ES-I3 (cell line): Measurements from ENCODE around the gene THTPA.
"Not testable (repeated sequence)": the region's sequence is repeated elsewhere in the genome, so short reads cannot be mapped to it uniquely, and the experiment has no call there.

Experiments used
- H3K36me3 ChIP-seq: 2 replicates; pipeline ENCODE4 v1.6.1; 2013; ENCODE audit warnings: mild to moderate bottlenecking, low read length, control low read depth, moderate library complexity; ENCODE audit not compliant: insufficient read depth
- H3K4me1 ChIP-seq: 2 replicates; pipeline ENCODE4 v1.6.1; 2013; ENCODE audit warnings: mild to moderate bottlenecking, control low read depth, low read length; ENCODE audit not compliant: insufficient read depth
- H3K9ac ChIP-seq: 2 replicates; pipeline ENCODE4 v1.6.1; 2013; ENCODE audit warnings: low read depth, mild to moderate bottlenecking, low read length, moderate library complexity
- H3K9me3 ChIP-seq: 2 replicates; pipeline ENCODE4 v1.6.1; 2013; ENCODE audit warnings: mild to moderate bottlenecking, low read length, moderate library complexity; ENCODE audit not compliant: control insufficient read depth, insufficient read depth

The THTPA gene

GRCh38 chr14:23573384-23574015 lies 17.4 kb downstream of the THTPA start:
- Histone ChIP-seq H3K9ac (no peak overlapping the region), H3K9me3 (no peaks in the 10 kb centered on the region), H3K36me3 (no peaks in the 10 kb centered on the region; the same call in 1 of the 2 replicates), H3K4me1 (peaks cover 22% of the 10 kb centered on the region)

- Histone ChIP-seq H3K36me3 (no peaks in the 10 kb centered on the region; the same call in 1 of the 2 replicates), H3K9ac (peak overlapping the region; percentile 83; the same call in 1 of the 2 replicates), H3K9me3 (no peaks in the 10 kb centered on the region), H3K4me1 (peaks cover 17% of the 10 kb centered on the region; the same call in 1 of the 2 replicates)
Observed at GRCh38 chr14:23577004-23577681, 21.1 kb downstream of the THTPA start.

DNA sequence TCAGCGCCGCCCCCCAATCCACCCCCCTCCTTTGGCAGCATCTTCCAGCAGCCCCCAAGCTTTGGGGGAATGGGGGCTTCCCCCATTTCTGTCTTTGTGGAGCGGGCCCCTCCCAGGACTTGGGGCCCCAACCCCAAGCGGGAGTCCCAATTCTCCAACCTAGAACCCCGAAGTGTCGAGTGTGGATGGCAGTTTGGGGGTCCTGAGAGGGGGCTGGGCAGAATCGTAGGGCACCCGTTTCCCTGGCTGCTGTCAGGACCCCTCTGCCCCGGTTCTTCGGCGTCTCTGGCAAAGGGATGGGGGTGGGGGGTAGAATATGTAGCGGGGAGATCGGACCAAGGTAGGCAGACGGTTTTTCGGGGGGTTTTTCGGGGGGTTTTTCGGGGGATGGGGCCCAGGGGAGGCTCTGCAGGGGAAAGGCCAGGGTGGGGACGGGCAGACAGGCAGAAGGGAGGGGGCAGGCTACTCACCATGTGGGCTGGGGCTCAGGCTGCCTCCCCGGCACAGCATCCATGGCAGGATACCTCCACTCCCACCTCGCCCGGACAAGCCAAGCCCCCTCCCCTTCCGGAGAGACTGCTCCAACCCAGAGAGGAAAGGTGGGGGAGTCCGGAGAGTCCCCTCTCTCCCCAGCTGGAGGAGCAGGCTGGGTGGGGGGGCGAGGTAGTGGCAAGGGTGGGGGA lies 21.8 kb downstream of the THTPA start:
- Histone ChIP-seq H3K9ac (peak overlapping the region; percentile 83), H3K4me1 (peaks cover 13% of the 10 kb centered on the region; the same call in 1 of the 2 replicates)

GRCh38 chr14:23578560-23579310 lies 22.7 kb downstream of the THTPA start, which contains the start of gene JPH4:
JPH4 (minus strand) TSS chr14:23578790; CDS start chr14:23577453, 1,337 bp downstream.
- Histone ChIP-seq H3K9me3 (no peaks in the 10 kb centered on the region), H3K36me3 (no peaks in the 10 kb centered on the region; the same call in 1 of the 2 replicates), H3K9ac (peak within 1 kb of the TSS; percentile 83), H3K4me1 (peaks cover 8% of the 10 kb centered on the region; the same call in 1 of the 2 replicates)

More for the DNA sequence above, 21.8 kb downstream of the THTPA start:
- no peaks in the 10 kb centered on the region for H3K9me3 ChIP-seq
- H3K36me3 ChIP-seq: no peaks in the 10 kb centered on the region; the same call in 1 of the 2 replicates

- Histone ChIP-seq H3K9ac (peak overlapping the region; percentile 51; the same call in 1 of the 2 replicates), H3K9me3 (no peaks in the 10 kb centered on the region), H3K36me3 (no peaks in the 10 kb centered on the region; the same call in 1 of the 2 replicates), H3K4me1 (peaks cover 8% of the 10 kb centered on the region; the same call in 1 of the 2 replicates)
Observed at GRCh38 chr14:23579311-23579630, 23.2 kb downstream of the THTPA start.

GRCh38 chr14:23579739-23580138 lies 23.7 kb downstream of the THTPA start:
- H3K9me3 ChIP-seq: no peaks in the 10 kb centered on the region

GRCh38 chr14:23580152-23580926 lies 24.3 kb downstream of the THTPA start:
- no peaks in the 10 kb centered on the region for H3K9me3 ChIP-seq
- no peaks in the 10 kb centered on the region for H3K36me3 ChIP-seq
- peaks cover 8% of the 10 kb centered on the region; the same call in 1 of the 2 replicates for H3K4me1 ChIP-seq
- H3K9ac ChIP-seq: no peak overlapping the region

More at GRCh38 chr14:23579739-23580138, 23.7 kb downstream of the THTPA start:
- Histone ChIP-seq H3K9ac (no peak overlapping the region), H3K4me1 (peaks cover 8% of the 10 kb centered on the region; the same call in 1 of the 2 replicates), H3K36me3 (no peaks in the 10 kb centered on the region; the same call in 1 of the 2 replicates)

DNA sequence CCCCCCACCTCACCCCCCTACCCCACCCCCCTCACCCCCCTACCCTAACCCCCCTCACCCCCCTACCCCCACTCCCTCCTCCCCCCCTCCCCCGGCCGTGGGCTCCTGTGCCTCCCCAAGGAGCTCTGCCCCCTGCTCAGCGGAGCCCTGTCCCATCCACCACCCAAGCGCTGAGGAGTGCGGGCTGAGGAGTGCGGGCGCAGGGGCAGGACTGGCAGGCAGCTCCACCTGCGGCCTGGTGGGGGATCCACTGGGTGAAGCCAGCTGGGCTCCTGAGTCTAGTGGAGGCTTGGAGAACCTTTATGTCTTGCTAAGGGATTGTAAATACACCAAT lies 24.8 kb downstream of the THTPA start:
- Histone ChIP-seq H3K4me1 (peaks cover 8% of the 10 kb centered on the region; the same call in 1 of the 2 replicates), H3K36me3 (no peaks in the 10 kb centered on the region), H3K9me3 (no peaks in the 10 kb centered on the region), H3K9ac (no peak overlapping the region)

GRCh38 chr14:23582906-23583760 lies 27.1 kb downstream of the THTPA start:
- Histone ChIP-seq H3K36me3 (no peaks in the 10 kb centered on the region), H3K9ac (no peak overlapping the region), H3K9me3 (no peaks in the 10 kb centered on the region), H3K4me1 (peaks cover 8% of the 10 kb centered on the region; the same call in 1 of the 2 replicates)

DNA sequence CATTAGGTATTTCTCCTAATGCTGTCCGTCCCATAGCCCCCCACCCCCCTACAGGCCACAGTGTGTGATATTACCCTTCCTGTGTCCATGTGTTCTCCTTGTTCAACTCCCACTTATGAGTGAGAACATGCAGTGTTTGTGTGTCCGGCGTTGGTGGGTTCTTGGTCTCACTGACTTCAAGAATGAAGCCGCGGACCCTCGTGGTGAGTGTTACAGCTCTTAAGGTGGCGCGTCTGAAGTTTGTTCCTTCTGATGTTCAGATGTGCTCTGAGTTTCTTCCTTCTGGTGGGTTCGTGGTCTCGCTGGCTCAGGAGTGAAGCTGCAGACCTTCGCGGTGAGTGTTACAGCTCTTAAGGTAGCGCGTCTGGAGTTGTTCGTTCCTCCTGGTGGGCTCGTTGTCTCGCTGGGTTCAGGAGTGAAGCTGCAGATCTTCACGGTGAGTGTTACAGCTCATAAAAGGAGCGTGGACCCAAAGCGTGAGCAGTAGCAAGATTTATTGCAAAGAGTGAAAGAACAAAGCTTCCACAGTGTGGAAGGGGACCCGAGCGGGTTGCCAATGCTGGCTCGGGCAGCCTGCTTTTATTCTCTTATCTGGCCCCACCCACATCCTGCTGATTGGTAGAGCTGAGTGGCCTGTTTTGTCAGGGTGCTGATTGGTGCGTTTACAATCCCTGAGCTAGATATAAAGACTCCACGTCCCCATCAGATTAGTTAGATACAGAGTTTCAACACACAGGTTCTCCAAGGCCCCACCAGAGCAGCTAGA lies 27.9 kb downstream of the THTPA start:
- H3K9me3 ChIP-seq, H3K4me1 ChIP-seq, H3K9ac ChIP-seq, H3K36me3 ChIP-seq: not testable (repeated sequence)

GRCh38 chr14:23584527-23585203 lies 28.6 kb downstream of the THTPA start:
- H3K4me1 ChIP-seq, H3K9ac ChIP-seq, H3K36me3 ChIP-seq, H3K9me3 ChIP-seq: not testable (repeated sequence)
